ENCODE measurements around the gene PSG7.
"Not testable (repeated sequence)": the region's sequence is repeated elsewhere in the genome, so short reads cannot be mapped to it uniquely, and the experiment has no call there.

DNA sequence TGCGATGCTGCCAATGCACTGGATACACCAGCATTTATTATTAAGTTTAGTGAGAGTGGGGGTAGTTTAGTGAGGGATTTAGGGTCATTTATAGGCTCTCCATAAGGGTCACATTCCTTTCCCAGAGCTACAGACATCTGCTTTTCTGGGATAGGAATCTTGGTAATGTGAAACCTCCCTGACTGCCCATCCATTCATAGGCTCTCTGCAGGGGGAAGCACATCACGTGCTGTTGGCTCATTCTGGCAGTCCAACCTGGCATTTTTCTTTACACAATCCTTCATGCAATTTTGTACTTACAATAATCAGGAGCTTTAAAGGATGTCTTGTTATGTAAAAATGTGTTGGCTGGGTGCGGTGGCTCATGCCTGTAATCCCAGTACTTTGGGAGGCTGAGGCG is 36.4 kb downstream of the PSG7 start:
- TF ChIP-seq POLR2A (IDR thresholded peaks at IDR 0.05): not testable (repeated sequence)
- TF ChIP-seq, protein P1, sequence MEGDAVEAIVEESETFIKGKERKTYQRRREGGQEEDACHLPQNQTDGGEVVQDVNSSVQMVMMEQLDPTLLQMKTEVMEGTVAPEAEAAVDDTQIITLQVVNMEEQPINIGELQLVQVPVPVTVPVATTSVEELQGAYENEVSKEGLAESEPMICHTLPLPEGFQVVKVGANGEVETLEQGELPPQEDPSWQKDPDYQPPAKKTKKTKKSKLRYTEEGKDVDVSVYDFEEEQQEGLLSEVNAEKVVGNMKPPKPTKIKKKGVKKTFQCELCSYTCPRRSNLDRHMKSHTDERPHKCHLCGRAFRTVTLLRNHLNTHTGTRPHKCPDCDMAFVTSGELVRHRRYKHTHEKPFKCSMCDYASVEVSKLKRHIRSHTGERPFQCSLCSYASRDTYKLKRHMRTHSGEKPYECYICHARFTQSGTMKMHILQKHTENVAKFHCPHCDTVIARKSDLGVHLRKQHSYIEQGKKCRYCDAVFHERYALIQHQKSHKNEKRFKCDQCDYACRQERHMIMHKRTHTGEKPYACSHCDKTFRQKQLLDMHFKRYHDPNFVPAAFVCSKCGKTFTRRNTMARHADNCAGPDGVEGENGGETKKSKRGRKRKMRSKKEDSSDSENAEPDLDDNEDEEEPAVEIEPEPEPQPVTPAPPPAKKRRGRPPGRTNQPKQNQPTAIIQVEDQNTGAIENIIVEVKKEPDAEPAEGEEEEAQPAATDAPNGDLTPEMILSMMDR (IDR thresholded peaks at IDR 0.05): not testable (repeated sequence)
